GM19455 (cell line): ENCODE results near the gene IL7R.

Source experiments
- ATAC-seq: cut with Tn5 transposase; IDR thresholded peaks from one replicate; pipeline ENCODE4 v1.9.1; 2021; ENCODE audit not compliant: unreplicated experiment

The IL7R gene

GRCh38 chr5:35903631-35904203 is 47.0 kb downstream of the IL7R start:
- ATAC-seq, result no peak

- ATAC-seq, result no peak
Measured at GRCh38 chr5:35904443-35905132, 47.9 kb downstream of the IL7R start.

- no peak for ATAC-seq
Measured at GRCh38 chr5:35908228-35908627, 51.5 kb downstream of the IL7R start.

- no peak for ATAC-seq
Measured at GRCh38 chr5:35908814-35909213, 52.1 kb downstream of the IL7R start.

- no peak for ATAC-seq
Measured at GRCh38 chr5:35919191-35919590, 62.5 kb downstream of the IL7R start.

- no peak for ATAC-seq
Measured at GRCh38 chr5:35920890-35921289, 64.2 kb downstream of the IL7R start.

- no peak for ATAC-seq
Measured at GRCh38 chr5:35921930-35922329, 65.2 kb downstream of the IL7R start.

GRCh38 chr5:35922468-35922867 is 65.8 kb downstream of the IL7R start:
- ATAC-seq, result no peak

GRCh38 chr5:35924122-35924949 is 67.6 kb downstream of the IL7R start:
- ATAC-seq, result no peak

- ATAC-seq, result no peak
Measured at GRCh38 chr5:35924950-35925722, 68.4 kb downstream of the IL7R start.

- ATAC-seq, result no peak
Measured at GRCh38 chr5:35926389-35927051, 69.8 kb downstream of the IL7R start.
